ENCODE measurements around the gene ATP8B1.
"Not testable (repeated sequence)": the region's sequence is repeated elsewhere in the genome, so short reads cannot be mapped to it uniquely, and the experiment has no call there.

The ATP8B1 gene

GRCh38 chr18:57677262-57678211, 125.6 kb downstream of the ATP8B1 start:
- in situ Hi-C loops (cut with MboI; ENCODE audit: low sequenced_read_pairs): no loop called here

DNA sequence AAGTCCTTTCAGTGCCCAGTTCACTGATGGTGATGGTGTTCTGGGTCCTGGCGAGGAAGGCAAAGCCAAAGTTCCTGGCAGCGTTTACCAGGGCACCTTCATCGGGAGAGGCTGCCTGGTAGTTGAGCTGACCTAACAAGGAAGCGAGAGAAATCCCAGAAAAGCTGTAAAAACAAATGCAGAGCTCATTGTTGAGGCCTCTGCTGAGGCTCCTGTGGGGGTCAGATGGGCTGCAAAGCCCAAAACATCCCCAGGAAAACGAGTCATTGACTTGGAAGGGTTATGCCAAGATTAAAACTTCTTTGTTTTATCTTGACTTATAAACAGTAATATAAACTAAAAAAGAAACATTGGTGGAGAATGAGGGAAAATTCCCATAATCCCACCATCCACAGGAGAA, 128.2 kb downstream of the ATP8B1 start:
- in situ Hi-C loops (cut with MboI; ENCODE audit: low sequenced_read_pairs): no loop called here

- in situ Hi-C loops (cut with MboI; ENCODE audit: low sequenced_read_pairs): no loop called here
Measured at GRCh38 chr18:57670046-57670445, 133.1 kb downstream of the ATP8B1 start.

GRCh38 chr18:57668021-57668420, 135.1 kb downstream of the ATP8B1 start:
- in situ Hi-C loops (cut with MboI; ENCODE audit: low sequenced_read_pairs): no loop called here

GRCh38 chr18:57666818-57667497, 136.2 kb downstream of the ATP8B1 start:
- in situ Hi-C loops (cut with MboI; ENCODE audit: low sequenced_read_pairs): no loop called here

- in situ Hi-C loops (cut with MboI; ENCODE audit: low sequenced_read_pairs): no loop called here
Measured at GRCh38 chr18:57664568-57665165, 138.4 kb downstream of the ATP8B1 start.

- in situ Hi-C loops (cut with MboI; ENCODE audit: low sequenced_read_pairs): no loop called here
Measured at GRCh38 chr18:57660961-57661360, 142.2 kb downstream of the ATP8B1 start.

DNA sequence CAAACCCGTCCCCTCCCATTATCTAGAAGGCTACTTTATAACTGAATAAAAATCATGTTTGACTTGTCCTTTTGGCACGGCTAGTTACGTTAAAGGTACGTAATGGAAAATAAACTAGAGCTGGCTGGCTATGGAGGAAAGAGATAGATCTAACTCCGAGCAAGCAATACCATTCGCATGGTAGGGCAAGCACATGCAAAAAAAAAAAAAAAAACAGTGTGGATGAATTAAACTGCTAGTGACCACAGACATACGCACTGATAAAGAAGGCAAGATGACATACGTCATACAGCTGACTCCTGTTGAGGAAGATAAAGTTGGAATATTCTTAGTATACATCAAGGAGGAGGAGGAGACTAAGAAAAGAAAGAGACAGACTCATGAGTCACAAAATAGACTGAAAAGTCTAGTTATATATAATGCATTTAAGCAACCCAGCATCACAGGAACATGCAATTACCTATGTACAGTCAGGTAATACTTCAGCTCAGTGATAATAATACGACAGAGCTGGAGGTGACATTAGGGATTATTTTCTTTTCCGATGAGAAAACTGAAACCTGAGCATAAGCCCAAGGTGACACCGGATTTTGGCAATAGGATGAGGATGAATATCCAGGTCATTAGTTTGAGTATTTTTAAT, 143.5 kb downstream of the ATP8B1 start:
- in situ Hi-C loops (cut with MboI; ENCODE audit: low sequenced_read_pairs): no loop called here

GRCh38 chr18:57657542-57657941, 145.6 kb downstream of the ATP8B1 start:
- in situ Hi-C loops (cut with MboI; ENCODE audit: low sequenced_read_pairs): no loop called here

GRCh38 chr18:57655740-57656139, 147.4 kb downstream of the ATP8B1 start:
- in situ Hi-C loops (cut with MboI; ENCODE audit: low sequenced_read_pairs): no loop called here

DNA sequence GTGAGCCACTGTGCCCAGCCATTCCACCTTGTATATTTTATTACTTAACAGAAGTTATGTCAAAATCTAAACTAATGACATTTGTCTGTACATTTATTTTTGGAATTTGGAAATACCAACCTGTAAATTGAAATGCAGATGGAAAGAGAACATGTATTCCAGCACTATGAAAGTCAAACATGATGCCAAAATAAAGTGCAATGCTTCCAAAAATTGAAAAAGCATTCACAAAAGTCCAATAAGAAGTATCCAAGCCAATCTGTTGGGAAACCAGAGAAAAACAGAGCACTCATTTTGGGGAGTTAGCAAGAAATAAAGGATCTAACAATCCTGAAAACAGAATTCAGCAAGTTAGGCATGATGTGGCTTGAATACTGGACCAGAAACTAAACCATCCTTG, 151.2 kb downstream of the ATP8B1 start:
- in situ Hi-C loops (cut with MboI; ENCODE audit: low sequenced_read_pairs): no loop called here

GRCh38 chr18:57649556-57650500, 153.3 kb downstream of the ATP8B1 start:
- in situ Hi-C loops (cut with MboI; ENCODE audit: low sequenced_read_pairs): no loop called here

DNA sequence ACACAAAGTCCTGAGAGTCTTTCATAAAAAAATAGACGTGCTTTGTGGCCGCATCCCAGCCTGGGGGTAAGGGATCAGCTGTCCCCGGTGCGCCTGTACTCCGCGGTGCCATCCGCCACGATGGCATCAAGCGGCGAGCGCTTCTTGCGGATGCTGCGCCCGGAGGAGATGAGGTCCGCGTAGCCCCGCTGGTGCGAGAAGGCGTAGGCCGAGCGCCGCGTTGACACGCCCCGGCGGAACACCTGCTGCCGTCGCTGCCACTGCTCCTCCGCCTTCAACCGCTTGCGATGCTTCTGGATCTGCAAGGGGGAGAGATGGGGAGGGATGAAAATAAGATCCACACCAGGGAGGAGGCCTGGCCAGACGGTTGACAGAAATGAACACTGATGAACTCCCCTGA, 154.7 kb downstream of the ATP8B1 start:
- in situ Hi-C loops (cut with MboI; ENCODE audit: low sequenced_read_pairs): no loop called here

DNA sequence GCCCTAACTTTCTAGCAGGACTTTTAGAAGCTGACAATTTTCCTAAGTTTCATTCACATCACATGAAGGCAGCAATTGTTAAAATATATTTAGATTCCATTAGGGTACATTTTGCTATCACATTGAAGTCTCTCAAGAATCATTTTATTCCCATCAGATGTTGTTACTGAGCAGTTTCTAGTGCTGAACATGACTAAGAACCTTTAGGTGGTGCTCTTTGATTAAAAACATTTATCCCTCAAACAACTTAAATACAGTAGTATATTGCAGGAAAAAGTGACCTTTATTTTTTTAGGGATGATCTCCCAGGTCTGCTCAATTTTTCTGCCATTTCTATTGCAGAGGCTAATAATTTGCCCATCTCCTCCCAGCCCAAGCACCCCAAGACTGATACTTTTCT, 158.6 kb downstream of the ATP8B1 start:
- in situ Hi-C loops (cut with MboI; ENCODE audit: low sequenced_read_pairs): no loop called here

DNA sequence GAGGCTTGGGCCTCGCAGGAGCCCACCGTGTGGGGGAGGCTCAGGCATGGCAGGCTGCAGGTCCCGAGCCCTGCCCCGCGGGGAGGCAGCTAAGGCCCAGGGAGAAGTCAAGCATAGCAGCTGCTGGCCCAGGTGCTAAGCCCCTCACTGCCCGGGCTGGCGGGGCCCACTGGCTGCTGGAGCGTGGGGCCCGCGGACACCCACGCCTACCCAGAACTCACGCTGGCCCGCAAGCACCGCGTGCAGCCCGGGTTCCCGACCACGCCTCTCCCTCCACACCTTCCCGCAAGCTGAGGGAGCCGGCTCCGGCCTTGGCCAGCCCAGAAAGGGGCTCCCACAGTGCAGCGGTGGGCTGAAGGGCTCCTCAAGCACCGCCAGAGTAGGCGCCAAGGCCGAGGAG, 159.4 kb downstream of the ATP8B1 start:
- in situ Hi-C loops (cut with MboI; ENCODE audit: low sequenced_read_pairs): not testable (repeated sequence)

DNA sequence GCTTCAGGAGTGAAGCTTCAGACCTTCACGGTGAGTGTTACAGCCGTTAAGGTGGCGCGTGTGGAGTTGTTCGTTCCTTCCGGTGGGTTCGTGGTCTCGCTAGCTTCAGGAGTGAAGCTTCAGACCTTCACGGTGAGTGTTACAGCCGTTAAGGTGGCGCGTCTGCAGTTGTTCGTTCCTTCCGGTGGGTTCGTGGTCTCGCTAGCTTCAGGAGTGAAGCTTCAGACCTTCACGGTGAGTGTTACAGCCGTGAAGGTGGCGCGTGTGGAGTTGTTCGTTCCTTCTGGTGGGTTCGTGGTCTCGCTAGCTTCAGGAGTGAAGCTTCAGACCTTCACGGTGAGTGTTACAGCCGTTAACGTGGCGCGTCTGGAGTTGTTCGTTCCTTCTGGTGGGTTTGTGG, 160.7 kb downstream of the ATP8B1 start:
- in situ Hi-C loops (cut with MboI; ENCODE audit: low sequenced_read_pairs): not testable (repeated sequence)

GRCh38 chr18:57640749-57641148, 162.4 kb downstream of the ATP8B1 start:
- in situ Hi-C loops (cut with MboI; ENCODE audit: low sequenced_read_pairs): no loop called here

DNA sequence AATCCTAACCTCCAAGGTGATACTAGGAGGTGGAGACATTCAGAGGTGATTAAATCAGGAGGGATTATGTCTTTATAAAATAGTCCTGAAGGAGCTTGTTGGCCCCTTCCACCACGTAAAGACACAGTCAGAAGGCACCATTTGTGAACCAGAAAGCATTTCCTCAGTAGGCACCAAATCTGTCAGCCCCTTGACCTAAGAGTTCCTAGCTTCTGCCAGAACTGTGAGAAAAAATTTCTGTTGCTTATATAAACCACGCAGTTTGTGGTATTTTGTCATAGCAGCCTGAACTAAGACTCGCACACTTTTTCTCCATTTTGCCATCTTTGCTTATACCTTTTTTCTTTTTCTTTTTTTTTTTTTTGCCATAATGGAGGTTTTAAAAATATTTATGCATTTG, 162.9 kb downstream of the ATP8B1 start:
- in situ Hi-C loops (cut with MboI; ENCODE audit: low sequenced_read_pairs): no loop called here

- in situ Hi-C loops (cut with MboI; ENCODE audit: low sequenced_read_pairs): no loop called here
Measured at GRCh38 chr18:57635003-57635822, 167.9 kb downstream of the ATP8B1 start.
